Stimulated activated CD8-positive, alpha-beta memory T cell treated with anti-CD3 and anti-CD28 coated beads, Interleukin-7, amount 100 ng/mL, for 4 hours (primary cell): ENCODE data around the gene GLIS2.

Experiments
- DNase-seq, 2 donors: peaks; one replicate each; pipeline ENCODE4 v3.0.0-alpha.2; 2020; ENCODE audit warnings: low read depth in 2 of 2

The GLIS2 gene

DNA sequence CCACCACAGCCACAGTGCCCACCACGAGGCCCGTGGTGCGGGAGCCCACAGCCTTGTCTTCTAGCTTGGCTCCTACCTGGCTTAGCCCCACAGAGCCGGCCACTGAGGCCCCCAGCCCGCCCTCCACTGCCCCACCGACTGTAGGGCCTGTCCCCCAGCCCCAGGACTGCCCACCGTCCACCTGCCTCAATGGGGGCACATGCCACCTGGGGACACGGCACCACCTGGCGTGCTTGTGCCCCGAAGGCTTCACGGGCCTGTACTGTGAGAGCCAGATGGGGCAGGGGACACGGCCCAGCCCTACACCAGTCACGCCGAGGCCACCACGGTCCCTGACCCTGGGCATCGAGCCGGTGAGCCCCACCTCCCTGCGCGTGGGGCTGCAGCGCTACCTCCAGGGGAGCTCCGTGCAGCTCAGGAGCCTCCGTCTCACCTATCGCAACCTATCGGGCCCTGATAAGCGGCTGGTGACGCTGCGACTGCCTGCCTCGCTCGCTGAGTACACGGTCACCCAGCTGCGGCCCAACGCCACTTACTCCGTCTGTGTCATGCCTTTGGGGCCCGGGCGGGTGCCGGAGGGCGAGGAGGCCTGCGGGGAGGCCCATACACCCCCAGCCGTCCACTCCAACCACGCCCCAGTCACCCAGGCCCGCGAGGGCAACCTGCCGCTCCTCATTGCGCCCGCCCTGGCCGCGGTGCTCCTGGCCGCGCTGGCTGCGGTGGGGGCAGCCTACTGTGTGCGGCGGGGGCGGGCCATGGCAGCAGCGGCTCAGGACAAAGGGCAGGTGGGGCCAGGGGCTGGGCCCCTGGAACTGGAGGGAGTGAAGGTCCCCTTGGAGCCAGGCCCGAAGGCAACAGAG, 66.3 kb downstream of the GLIS2 start:
- DNase-seq, result no peak

DNA sequence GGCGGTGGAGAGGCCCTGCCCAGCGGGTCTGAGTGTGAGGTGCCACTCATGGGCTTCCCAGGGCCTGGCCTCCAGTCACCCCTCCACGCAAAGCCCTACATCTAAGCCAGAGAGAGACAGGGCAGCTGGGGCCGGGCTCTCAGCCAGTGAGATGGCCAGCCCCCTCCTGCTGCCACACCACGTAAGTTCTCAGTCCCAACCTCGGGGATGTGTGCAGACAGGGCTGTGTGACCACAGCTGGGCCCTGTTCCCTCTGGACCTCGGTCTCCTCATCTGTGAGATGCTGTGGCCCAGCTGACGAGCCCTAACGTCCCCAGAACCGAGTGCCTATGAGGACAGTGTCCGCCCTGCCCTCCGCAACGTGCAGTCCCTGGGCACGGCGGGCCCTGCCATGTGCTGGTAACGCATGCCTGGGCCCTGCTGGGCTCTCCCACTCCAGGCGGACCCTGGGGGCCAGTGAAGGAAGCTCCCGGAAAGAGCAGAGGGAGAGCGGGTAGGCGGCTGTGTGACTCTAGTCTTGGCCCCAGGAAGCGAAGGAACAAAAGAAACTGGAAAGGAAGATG, 67.0 kb downstream of the GLIS2 start:
- no peak for DNase-seq

DNA sequence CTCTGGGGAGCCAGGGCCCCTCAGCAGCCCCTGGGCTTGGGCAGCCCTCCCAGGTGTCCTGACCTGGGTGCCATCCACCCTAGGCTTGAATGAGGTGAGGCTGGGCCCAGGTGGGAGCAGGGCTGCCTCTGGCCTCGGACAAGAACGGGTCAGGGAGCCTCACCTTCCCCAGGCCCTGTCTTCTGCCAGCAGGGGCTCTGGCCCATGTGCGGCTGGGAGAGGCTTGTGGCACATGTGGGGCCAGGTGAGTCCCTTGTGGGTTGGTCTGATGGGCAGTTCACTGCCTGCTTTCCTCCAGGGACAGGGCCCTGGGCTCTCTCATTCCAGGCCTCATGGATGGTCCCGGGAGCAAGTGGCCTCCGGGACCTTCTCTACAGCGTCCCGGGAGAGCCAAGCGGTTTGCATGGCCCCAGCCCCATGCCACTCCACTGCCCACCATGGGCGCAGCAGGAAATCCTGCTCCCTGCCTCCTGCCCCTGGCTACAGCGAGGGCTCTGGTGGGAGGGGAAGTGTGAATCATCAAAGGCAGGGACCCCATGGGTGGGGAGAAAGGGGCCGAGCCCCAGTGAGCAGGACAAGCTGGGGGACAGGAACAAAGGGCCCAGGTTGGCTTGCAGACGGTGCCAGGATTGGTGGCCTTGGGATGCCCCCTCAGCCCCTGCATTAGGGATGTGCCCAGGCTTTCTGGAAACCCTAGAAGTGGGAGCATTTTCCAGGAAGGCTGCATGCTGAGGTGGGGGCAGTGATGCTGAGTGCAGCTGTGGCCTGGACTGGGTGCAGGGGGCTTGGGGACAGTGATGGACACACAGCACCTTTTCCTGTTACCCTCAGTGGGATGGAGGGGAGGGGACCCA, 68.0 kb downstream of the GLIS2 start:
- no peak for DNase-seq

DNA sequence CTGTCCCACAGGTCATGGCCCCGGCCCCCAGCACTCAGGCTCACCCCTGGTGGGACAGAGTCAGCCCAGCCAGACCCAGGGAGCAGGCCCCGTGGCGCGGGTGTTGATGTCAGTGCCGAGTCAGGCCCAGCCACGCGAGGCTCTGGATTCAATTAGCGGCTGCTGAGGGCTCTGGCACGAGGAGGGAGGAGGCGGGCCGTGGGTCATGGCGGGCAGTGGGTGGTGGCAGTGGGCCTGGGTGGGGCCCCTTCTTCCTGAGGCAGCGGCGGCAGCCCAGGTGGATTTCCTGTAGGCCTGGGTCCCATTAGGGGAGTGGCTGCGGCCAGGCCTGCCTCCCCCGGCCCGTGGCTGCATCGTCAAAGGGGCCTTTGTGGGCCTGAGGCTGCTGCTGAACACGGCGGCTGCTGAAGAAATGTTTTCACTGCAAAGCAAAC, 68.7 kb downstream of the GLIS2 start:
- DNase-seq, result no peak

DNA sequence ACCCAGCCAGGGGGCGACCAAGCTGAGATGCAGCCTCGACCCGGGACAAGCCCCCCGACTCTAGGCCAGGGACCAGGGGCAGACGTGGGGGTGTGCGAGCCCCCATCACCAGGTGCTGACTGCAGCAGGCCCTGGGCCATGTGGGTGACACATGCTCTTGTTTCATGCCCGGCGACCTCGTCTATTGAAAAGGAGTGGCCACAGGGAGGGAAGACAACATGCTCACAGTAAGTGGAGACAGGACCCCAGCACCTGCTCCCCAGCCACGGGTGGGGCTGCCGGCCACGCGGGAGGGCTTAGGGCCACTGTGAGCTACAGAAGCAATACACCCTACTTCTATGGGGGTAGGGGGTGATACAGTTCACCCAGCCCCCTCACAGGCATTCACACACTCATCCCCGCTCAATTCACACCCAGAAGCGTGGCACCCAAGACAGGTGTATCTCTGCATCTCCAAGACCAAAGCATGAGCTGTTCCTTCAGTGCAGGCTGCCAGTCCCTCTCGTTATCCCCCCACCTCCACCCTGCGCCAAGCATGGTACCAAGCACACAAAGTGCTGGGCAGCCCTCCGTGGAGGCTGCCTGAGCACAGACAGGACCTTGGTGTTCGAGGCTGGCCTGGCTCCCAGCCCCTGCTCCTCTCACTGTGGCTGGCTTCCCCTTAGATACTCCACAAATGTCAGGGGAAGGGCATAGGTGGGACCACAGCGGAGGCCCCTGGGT, 69.4 kb downstream of the GLIS2 start:
- no peak for DNase-seq

DNA sequence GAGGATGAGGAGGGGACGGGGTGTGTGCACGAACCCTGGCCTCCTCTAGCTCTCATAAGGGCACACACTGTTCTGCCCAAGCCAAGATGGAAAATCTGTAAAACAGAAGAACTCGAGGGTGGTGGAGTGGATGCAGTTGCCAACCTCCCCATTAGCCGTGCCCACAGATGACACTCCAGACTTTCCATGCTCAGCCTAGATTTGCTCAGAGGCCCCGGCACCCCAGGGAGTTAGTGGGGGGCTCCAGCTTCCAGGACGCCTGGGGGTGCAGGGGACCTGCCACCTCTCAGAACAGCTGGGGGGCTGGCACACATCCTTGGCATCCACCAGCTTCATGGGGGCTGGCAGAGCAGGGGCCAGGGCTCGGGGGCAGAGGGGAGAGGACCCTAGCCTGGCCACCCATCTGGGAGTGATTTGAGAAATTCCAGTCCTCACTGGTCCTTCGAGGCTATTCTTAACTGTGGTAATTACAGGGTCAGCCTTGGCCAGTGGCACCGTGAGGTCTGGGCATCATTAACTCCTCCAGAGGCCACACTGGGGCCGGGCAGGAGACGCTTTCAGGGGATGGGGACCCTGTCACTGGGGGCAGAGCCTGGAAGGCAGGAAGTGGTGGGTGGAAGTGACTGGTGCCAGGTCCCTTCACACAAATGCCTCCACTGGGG, 70.1 kb downstream of the GLIS2 start:
- DNase-seq, result no peak

DNA sequence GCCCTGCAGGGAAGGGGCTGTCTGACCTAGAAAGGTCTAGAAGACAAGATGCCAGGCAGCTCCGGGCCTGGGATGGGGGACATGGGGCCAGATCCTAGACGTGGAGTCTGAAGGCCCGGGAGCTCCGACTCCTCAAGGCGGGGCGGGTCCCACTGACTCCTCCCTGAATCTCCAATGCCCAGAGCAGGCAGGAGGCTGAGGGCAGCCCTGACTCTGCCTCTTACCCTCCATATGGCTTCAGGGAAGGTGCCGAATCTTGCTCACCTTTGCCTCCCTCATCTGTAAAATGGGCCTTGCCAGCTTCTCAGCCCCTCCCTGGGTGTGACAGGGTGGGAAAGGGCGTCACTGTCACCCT, 70.6 kb downstream of the GLIS2 start:
- no peak for DNase-seq

DNA sequence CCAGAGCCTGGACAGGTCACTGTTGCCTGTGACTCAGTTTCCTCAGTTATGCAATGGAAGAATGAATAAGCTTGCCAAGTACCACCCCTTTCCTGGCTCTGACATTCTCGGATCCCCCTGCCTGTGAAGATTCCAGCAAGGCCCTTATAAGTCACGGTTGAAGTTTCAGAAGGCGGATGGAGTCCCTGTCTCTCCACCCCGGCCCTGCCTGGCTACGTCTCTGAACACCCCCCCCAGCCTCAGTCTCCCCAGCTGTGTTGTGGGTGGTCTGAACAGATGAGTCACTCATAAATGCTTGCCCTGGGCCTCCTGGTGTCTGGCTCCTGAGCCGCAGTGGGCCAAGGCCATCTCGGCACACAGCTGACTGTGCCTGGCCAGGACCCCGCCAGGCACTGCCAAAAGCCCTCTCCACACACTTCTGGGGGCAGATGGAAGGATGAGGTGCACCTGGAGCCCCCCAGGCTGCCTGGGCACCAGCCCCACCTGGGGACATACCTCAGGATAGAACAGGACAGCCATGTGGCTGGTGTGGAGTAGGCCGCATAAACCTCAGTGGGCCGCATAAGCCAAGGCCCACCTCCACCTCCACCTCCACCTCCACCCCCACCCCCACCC, 71.2 kb downstream of the GLIS2 start:
- DNase-seq, result no peak

DNA sequence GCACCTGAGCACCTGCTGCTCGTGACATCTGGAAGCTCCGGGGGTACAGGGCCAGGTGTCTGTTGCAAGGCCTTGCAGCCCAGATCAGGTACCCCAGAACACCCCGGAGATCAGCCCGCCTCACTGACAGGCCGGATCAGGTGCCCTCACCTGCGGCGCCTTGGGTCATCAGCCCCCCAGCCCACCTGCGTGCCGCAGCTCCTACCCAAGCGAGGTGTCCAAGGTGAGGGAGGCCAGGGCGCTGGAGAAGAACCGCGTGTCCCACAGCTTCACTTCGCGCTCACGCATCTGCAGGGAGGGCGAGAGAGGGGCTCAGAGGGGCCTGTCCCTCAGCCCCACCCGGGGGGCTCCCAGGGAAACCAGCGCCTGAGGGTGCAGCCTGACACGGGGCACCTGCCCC, 71.9 kb downstream of the GLIS2 start:
- DNase-seq, result no peak

DNA sequence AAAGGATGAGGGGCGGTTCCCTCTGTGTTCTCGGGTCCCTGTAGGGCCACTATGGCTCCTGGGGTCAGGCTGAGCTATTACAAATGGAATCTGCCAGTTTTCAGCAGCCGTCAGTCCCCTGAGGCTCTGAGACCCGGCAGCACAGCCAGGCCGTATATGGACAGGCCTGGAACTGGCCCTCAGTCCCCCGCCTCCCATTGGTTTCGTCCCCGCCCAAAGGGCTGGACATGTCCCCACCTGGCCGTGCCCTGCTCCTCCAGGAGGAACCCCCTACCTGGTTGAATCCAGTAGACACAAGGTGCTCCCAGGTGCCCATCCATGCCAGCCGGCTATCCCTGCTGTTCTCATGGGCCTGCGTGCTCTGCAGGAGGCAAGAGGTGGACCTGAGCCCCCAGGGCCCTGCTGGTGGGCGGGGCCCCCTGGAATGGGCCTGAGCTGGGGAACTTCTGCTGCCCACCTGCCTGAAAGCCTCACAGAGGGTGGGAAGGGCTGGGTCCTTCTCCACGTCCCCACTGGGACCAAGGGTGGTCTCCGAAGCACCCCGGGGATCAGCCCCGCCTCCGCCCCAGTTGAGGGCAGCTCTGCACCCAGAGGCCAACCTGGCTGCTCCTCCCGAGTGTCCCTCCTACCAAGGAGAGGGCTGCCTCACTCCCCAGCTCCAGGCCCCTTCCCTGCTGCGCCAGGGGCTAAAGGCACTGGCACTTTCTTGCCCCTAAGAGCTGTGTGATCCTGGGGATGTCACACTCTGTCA, 72.6 kb downstream of the GLIS2 start:
- no peak for DNase-seq
